Neural progenitor cell (in vitro differentiated cells): ENCODE data around the gene SRRM4.

Experiments used
- EZH2 ChIP-seq: fragments of 200-600 bp; sonication (generic); IDR thresholded peaks from 2 replicates; pipeline ENCODE4 v1.6.1; 2017; ENCODE audit warnings: antibody characterized with exemption, mild to moderate bottlenecking, moderate library complexity
- TF ChIP-seq, protein P1 (sequence below): fragments of 200-600 bp; sonication (generic); IDR thresholded peaks from 2 replicates; pipeline ENCODE4 v1.5.1; 2017; ENCODE audit warnings: antibody characterized with exemption, mild to moderate bottlenecking

DNA sequence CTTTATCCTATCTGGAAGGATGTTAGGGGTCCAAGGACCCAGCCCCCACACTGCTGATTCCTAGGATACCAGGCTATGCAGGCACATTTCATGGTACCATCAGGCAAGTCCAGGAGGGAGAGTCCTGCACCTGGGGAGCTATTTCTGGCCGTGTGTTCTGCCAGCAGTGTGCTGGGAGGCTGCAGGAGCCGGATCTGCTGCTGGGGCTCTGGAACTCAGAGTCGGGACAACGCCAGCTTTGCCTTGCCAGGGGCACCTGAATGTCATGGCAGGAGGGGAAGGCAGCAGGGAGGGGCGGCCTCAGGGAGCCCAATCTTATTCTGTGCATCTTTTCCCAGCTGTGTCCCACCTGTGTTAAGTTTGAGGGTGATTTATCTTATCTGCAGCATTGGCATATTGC is 17.8 kb downstream of the SRRM4 start:
- no peak for TF ChIP-seq EZH2
- TF ChIP-seq, protein P1, sequence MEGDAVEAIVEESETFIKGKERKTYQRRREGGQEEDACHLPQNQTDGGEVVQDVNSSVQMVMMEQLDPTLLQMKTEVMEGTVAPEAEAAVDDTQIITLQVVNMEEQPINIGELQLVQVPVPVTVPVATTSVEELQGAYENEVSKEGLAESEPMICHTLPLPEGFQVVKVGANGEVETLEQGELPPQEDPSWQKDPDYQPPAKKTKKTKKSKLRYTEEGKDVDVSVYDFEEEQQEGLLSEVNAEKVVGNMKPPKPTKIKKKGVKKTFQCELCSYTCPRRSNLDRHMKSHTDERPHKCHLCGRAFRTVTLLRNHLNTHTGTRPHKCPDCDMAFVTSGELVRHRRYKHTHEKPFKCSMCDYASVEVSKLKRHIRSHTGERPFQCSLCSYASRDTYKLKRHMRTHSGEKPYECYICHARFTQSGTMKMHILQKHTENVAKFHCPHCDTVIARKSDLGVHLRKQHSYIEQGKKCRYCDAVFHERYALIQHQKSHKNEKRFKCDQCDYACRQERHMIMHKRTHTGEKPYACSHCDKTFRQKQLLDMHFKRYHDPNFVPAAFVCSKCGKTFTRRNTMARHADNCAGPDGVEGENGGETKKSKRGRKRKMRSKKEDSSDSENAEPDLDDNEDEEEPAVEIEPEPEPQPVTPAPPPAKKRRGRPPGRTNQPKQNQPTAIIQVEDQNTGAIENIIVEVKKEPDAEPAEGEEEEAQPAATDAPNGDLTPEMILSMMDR = no peak
